Central memory CD8-positive, alpha-beta T cell (primary cell): ENCODE data around the gene PPP1R37.
"Not testable (repeated sequence)": the region's sequence is repeated elsewhere in the genome, so short reads cannot be mapped to it uniquely, and the experiment has no call there.

Source experiments
- ATAC-seq: fragments of 150-1000 bp; cut with Tn5 transposase; replicated peaks from 2 replicates; pipeline ENCODE4 v1.10.0; 2022; ENCODE audit warnings: mild to moderate bottlenecking, moderate FRiP score, moderate number of reproducible peaks; ENCODE audit not compliant: poor library complexity, severe bottlenecking; ENCODE audit errors: extremely low read depth
- DNase-seq, 2 donors: peaks; one replicate each; pipeline ENCODE4 v3.0.0; 2021; ENCODE audit warnings: low spot score in 2 of 2
- H3K27ac Mint-ChIP-seq: one replicate; pipeline ENCODE4 v1.8.0; 2022; ENCODE audit warnings: low read depth, mild to moderate bottlenecking, moderate library complexity, mixed read lengths
- H3K27me3 Mint-ChIP-seq: one replicate; pipeline ENCODE4 v1.8.0; 2022; ENCODE audit warnings: mixed read lengths
- H3K36me3 Mint-ChIP-seq: one replicate; pipeline ENCODE4 v1.8.0; 2022; ENCODE audit warnings: mild to moderate bottlenecking, moderate library complexity, mixed read lengths; ENCODE audit not compliant: insufficient read depth
- H3K4me1 Mint-ChIP-seq: one replicate; pipeline ENCODE4 v1.8.0; 2022; ENCODE audit warnings: mixed read lengths
- H3K4me3 Mint-ChIP-seq: one replicate; pipeline ENCODE4 v1.8.0; 2022; ENCODE audit warnings: mild to moderate bottlenecking, moderate library complexity, mixed read lengths
- H3K9me3 Mint-ChIP-seq: one replicate; pipeline ENCODE4 v1.8.0; 2022; ENCODE audit warnings: mixed read lengths

The PPP1R37 gene

DNA sequence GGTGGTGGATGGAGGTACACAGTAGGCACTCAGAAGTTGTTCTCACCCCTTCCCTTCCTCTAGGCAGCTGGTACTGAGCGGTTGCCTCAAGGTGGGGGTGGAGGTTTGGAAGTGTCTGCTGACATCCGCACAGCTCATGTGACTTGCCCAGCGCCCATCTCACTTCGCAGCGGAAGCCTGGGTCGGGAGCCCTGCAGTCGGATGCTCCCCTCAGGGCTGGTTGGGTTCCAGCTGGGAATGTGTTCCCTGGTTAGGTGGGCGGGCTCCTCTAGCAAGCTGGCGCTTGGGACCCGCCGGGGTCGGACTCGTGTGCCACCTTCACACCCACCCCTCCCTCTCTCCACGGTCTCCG is 10.2 kb downstream of the PPP1R37 start:
- no peaks in the 10 kb centered on the region for H3K9me3 Mint-ChIP-seq
- peak overlapping the region; percentile 67 for H3K4me3 Mint-ChIP-seq
- H3K4me1 Mint-ChIP-seq: peaks cover 58% of the 10 kb centered on the region
- no peak overlapping the region for H3K27ac Mint-ChIP-seq
- ATAC-seq (peak; percentile 96), DNase-seq (peak in 1 of 2 donors; percentile 21)
- H3K36me3 Mint-ChIP-seq: peaks cover 2% of the 10 kb centered on the region
- no peaks in the 10 kb centered on the region for H3K27me3 Mint-ChIP-seq

DNA sequence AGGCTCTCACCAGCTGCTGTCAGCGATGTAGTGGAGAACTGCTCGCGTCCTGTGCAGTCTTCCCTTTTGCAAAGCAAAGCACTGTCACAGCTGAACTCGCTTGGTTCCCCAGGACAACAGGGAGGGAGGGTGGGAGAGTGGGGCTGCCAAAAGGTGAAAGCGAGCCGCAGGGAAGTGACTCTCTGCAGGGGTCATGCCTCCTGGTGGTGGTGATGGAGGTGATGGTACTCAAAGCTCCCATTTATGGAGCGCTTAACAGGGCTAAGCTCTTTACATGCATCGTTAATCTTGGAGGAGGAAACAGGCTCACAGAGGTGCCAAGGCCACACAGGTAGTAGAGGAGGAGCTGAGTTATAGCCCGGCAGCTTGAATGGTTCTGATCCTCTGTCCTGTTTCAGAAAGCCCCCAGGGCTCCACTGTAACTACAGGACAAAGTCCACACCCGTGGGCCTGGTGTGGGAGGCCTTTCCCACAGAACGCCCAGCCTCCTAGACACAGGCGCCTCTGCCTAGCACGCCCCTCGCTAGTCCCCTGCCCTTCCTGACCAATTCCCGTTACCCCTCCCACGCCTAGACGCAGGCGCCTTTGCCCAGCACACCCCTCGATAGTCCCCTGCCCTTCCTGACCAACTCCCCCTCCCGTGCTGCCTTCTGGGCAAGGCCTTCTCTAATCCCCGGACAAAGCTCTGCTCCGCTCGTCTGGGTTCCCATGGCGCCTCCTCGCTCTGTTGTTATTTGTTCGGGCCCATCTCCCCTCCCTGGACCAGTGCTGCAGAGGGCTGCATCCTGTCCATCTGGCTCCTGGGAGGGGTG is 10.7 kb downstream of the PPP1R37 start:
- no peaks in the 10 kb centered on the region for H3K27me3 Mint-ChIP-seq
- H3K4me1 Mint-ChIP-seq: peaks cover 52% of the 10 kb centered on the region
- DNase-seq (no peak), ATAC-seq (peak; percentile 45)
- H3K4me3 Mint-ChIP-seq: peak overlapping the region; percentile 67
- H3K9me3 Mint-ChIP-seq: no peaks in the 10 kb centered on the region
- no peak overlapping the region for H3K27ac Mint-ChIP-seq
- H3K36me3 Mint-ChIP-seq: peaks cover 2% of the 10 kb centered on the region

GRCh38 chr19:45104658-45105349 is 11.8 kb downstream of the PPP1R37 start:
- DNase-seq (no peak), ATAC-seq (no peak)
- Mint-ChIP-seq H3K9me3 (no peaks in the 10 kb centered on the region), H3K4me1 (peaks cover 51% of the 10 kb centered on the region), H3K4me3 (peak overlapping the region; percentile 67), H3K36me3 (peaks cover 4% of the 10 kb centered on the region), H3K27me3 (no peaks in the 10 kb centered on the region), H3K27ac (peak overlapping the region; percentile 74)

- not testable (repeated sequence) for H3K27ac Mint-ChIP-seq, ATAC-seq, H3K4me3 Mint-ChIP-seq
Measured at GRCh38 chr19:45106363-45106762, 13.4 kb downstream of the PPP1R37 start.

GRCh38 chr19:45107621-45108150 is 14.7 kb downstream of the PPP1R37 start:
- H3K4me3 Mint-ChIP-seq: no peak overlapping the region
- ATAC-seq (no peak), DNase-seq (no peak)
- peaks cover 2% of the 10 kb centered on the region for H3K36me3 Mint-ChIP-seq
- no peaks in the 10 kb centered on the region for H3K9me3 Mint-ChIP-seq
- no peak overlapping the region for H3K27ac Mint-ChIP-seq
- peaks cover 50% of the 10 kb centered on the region for H3K4me1 Mint-ChIP-seq
- H3K27me3 Mint-ChIP-seq: no peaks in the 10 kb centered on the region

More at GRCh38 chr19:45106363-45106762, 13.4 kb downstream of the PPP1R37 start:
- H3K27me3 Mint-ChIP-seq, H3K36me3 Mint-ChIP-seq, H3K9me3 Mint-ChIP-seq, DNase-seq: not testable (repeated sequence)
- peaks cover 56% of the 10 kb centered on the region for H3K4me1 Mint-ChIP-seq

- Mint-ChIP-seq H3K27ac (no peak overlapping the region), H3K27me3 (no peaks in the 10 kb centered on the region), H3K36me3 (peaks cover 2% of the 10 kb centered on the region), H3K4me3 (no peak overlapping the region), H3K4me1 (peaks cover 30% of the 10 kb centered on the region), H3K9me3 (no peaks in the 10 kb centered on the region)
- ATAC-seq: no peak
- no peak for DNase-seq
Measured at GRCh38 chr19:45110851-45111266, 17.9 kb downstream of the PPP1R37 start.

DNA sequence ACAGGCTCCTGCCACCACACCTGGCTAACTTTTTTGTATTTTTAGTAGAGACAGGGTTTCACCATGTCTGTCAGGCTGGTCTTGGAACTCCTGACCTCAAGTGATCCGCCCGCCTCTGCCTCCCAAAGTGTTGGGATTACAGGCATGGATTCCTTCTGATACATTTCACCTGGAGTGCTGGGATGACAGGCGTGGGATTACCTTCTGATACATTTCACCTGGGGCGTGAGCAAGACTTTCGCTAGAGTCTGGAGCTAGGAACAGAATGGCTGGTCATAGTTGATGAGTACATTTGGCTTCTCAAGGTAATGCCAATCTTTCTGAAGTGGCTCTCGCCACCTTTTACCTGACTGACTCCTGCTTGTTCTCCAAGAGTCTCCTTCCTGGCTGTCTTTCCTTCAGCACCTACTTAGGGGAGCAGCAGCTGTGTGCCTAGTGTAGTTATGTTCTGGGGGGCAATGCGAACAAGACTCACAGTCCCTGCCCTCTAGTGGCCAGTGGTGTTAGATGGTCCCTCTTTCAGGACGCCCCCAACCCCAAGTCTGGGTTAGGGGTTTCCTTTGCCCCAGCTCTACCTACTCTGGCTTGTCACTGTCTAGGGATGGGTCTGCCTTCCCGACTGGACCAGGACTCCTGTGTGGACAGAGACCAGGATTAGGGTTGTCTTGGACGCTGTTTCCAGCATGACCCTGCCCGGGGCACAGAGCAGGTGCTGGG is 19.3 kb downstream of the PPP1R37 start:
- H3K9me3 Mint-ChIP-seq: no peaks in the 10 kb centered on the region
- ATAC-seq: no peak
- no peak overlapping the region for H3K4me3 Mint-ChIP-seq
- no peak for DNase-seq
- peaks cover 2% of the 10 kb centered on the region for H3K36me3 Mint-ChIP-seq
- peaks cover 40% of the 10 kb centered on the region for H3K4me1 Mint-ChIP-seq
- no peaks in the 10 kb centered on the region for H3K27me3 Mint-ChIP-seq
- H3K27ac Mint-ChIP-seq: peak overlapping the region; percentile 44

DNA sequence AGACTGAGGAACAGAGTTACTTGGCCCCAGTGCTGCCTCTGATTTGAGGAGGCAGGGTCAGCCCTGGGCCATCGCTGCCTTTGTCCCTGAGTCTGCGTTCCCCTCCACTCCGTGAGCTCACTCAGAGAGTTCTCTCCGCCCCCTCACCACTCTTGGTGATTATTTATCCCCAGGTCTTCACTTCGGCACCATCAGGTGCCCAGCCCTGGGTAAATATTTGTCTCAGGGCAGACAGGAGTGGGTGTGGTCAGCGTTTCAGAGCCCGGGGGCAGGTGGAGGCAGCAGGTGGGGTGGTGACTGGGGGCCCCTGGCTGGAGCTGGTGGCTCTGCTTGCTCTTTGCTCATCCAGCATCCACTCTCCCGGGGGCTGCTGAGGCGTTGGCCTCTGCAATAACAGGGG is 20.6 kb downstream of the PPP1R37 start:
- Mint-ChIP-seq H3K4me3 (no peak overlapping the region), H3K4me1 (peaks cover 49% of the 10 kb centered on the region), H3K27me3 (no peaks in the 10 kb centered on the region), H3K9me3 (no peaks in the 10 kb centered on the region), H3K27ac (no peak overlapping the region), H3K36me3 (peaks cover 2% of the 10 kb centered on the region)
- DNase-seq: no peak
- ATAC-seq: no peak

DNA sequence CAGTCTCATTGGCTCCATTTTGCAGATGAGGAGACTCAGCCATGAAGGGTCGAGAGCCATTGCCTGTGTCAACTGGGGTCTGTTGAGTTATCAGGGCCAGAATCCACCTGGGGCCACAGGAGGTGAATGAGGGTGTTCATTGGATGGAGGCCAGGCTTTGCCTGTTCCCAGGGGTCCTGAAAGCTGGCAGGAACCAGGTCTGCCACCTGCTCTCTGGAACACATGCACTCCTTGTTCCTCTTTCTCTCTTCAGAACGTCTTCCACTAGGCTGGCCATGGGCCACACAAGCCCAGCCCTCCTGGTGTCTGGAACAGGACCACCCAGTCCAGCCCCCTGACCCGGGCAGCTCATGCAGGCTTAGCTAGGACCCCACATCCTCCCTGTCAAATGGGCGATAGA is 21.1 kb downstream of the PPP1R37 start:
- DNase-seq (no peak), ATAC-seq (no peak)
- no peak overlapping the region for H3K4me3 Mint-ChIP-seq
- peaks cover 51% of the 10 kb centered on the region for H3K4me1 Mint-ChIP-seq
- no peak overlapping the region for H3K27ac Mint-ChIP-seq
- peaks cover 1% of the 10 kb centered on the region for H3K36me3 Mint-ChIP-seq
- H3K9me3 Mint-ChIP-seq: no peaks in the 10 kb centered on the region
- no peaks in the 10 kb centered on the region for H3K27me3 Mint-ChIP-seq

- Mint-ChIP-seq H3K4me1 (peaks cover 50% of the 10 kb centered on the region), H3K4me3 (peak overlapping the region; percentile 47), H3K27ac (no peak overlapping the region), H3K27me3 (no peaks in the 10 kb centered on the region), H3K9me3 (no peaks in the 10 kb centered on the region), H3K36me3 (no peaks in the 10 kb centered on the region)
- ATAC-seq (no peak), DNase-seq (no peak)
Measured at GRCh38 chr19:45115809-45116615, 23.0 kb downstream of the PPP1R37 start.

- H3K4me3 Mint-ChIP-seq: peak overlapping the region; percentile 47
- peak; percentile 63 for ATAC-seq
Measured at GRCh38 chr19:45117167-45117594, 24.2 kb downstream of the PPP1R37 start.

GRCh38 chr19:45117671-45118070 is 24.7 kb downstream of the PPP1R37 start:
- Mint-ChIP-seq H3K4me1 (peaks cover 61% of the 10 kb centered on the region), H3K4me3 (peak overlapping the region; percentile 54), H3K36me3 (peaks cover 2% of the 10 kb centered on the region), H3K27me3 (no peaks in the 10 kb centered on the region), H3K9me3 (no peaks in the 10 kb centered on the region), H3K27ac (peak overlapping the region; percentile 19)
- DNase-seq: no peak
- no peak for ATAC-seq

More at GRCh38 chr19:45117167-45117594, 24.2 kb downstream of the PPP1R37 start:
- peaks cover 56% of the 10 kb centered on the region for H3K4me1 Mint-ChIP-seq
- no peaks in the 10 kb centered on the region for H3K36me3 Mint-ChIP-seq
- no peaks in the 10 kb centered on the region for H3K9me3 Mint-ChIP-seq
- no peak for DNase-seq
- H3K27ac Mint-ChIP-seq: peak overlapping the region; percentile 19
- H3K27me3 Mint-ChIP-seq: no peaks in the 10 kb centered on the region
